Measurements from ENCODE around the gene POLA1.
"Not testable (repeated sequence)": the region's sequence is repeated elsewhere in the genome, so short reads cannot be mapped to it uniquely, and the experiment has no call there.

POLA1 gene, protein sequence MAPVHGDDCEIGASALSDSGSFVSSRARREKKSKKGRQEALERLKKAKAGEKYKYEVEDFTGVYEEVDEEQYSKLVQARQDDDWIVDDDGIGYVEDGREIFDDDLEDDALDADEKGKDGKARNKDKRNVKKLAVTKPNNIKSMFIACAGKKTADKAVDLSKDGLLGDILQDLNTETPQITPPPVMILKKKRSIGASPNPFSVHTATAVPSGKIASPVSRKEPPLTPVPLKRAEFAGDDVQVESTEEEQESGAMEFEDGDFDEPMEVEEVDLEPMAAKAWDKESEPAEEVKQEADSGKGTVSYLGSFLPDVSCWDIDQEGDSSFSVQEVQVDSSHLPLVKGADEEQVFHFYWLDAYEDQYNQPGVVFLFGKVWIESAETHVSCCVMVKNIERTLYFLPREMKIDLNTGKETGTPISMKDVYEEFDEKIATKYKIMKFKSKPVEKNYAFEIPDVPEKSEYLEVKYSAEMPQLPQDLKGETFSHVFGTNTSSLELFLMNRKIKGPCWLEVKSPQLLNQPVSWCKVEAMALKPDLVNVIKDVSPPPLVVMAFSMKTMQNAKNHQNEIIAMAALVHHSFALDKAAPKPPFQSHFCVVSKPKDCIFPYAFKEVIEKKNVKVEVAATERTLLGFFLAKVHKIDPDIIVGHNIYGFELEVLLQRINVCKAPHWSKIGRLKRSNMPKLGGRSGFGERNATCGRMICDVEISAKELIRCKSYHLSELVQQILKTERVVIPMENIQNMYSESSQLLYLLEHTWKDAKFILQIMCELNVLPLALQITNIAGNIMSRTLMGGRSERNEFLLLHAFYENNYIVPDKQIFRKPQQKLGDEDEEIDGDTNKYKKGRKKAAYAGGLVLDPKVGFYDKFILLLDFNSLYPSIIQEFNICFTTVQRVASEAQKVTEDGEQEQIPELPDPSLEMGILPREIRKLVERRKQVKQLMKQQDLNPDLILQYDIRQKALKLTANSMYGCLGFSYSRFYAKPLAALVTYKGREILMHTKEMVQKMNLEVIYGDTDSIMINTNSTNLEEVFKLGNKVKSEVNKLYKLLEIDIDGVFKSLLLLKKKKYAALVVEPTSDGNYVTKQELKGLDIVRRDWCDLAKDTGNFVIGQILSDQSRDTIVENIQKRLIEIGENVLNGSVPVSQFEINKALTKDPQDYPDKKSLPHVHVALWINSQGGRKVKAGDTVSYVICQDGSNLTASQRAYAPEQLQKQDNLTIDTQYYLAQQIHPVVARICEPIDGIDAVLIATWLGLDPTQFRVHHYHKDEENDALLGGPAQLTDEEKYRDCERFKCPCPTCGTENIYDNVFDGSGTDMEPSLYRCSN (N-terminal part only)

DNA sequence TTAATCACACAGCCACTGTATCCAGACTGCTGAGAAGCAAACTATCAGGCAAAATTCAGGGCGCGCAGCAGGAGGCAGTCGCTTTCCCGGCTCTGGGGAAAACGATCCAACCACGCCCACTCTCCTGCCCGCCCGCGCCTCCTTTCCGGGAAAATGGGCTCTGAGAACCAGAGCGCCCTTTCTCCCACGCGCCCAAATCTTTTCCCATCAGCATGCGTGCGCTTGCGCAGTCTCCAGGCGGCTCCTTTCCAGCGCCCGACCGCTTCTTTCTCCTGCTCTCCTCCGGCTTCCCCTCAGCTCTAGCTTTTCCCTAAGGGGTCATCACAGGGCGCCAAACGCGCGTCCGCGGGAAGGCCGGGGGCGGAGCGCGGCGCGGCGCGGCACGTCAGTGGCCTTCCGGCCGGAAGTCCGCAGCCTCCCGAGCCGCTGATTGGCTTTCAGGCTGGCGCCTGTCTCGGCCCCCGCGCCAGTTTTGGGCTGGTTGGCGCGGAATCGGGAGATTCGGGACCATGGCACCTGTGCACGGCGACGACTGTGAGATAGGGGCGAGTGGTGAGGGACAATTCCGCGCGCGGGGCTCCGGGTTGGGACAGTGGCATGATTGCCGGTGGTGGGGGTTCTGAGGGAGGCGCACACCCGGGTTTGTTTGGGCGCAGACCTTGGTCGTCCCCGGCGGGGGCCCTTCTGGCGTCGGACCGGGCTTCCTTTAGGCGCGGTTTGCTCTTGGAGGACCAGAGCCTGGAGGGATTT is at the start of gene POLA1:
Gene POLA1, plus strand, starts transcription at position 466 of the 750 bp plus-strand sequence. Its CDS starts 44 bp downstream, at position 510.
- peak; percentile 95 for DNase-seq

DNA sequence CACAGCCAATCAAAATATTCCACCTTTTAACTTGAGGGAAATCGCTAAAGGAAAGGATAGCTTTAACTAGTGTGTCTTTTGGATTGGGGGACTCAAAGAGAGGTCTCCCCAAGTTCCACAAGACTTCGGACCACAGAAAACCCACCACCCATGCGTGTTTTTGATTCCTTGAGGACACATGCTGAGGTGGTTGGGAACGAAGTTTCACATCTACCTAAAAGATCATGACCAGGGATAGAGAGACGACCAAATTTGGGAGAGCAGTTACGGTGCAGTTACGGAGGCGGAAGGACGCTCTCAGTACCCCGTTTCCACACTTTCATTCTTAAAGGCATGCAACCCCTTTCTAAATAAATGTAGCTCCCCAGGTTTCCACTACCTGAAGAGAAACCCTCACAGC is 47.7 kb upstream of the POLA1 start:
- DNase-seq = no peak

DNA sequence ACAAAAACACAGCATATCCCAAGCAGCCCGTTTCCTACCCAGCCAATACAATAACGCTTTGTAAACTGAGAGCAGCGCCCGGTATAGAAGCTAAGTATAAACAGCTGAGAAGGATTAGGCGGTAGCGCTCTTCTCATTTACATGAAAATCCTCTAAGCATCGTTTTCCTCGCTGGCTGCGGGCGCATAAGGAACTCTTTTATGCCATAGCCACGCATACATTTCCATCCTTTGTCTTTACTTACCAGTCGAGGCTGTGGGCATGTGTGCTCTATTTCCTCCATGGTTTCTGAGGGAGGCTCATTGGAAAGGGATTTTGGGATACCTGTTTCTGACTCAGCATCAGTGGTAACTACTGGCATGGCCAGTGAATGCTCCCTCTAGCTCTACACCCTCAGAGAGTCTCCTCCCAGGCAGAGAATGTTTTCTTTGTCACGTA is 47.0 kb upstream of the POLA1 start:
- DNase-seq = no peak

DNA sequence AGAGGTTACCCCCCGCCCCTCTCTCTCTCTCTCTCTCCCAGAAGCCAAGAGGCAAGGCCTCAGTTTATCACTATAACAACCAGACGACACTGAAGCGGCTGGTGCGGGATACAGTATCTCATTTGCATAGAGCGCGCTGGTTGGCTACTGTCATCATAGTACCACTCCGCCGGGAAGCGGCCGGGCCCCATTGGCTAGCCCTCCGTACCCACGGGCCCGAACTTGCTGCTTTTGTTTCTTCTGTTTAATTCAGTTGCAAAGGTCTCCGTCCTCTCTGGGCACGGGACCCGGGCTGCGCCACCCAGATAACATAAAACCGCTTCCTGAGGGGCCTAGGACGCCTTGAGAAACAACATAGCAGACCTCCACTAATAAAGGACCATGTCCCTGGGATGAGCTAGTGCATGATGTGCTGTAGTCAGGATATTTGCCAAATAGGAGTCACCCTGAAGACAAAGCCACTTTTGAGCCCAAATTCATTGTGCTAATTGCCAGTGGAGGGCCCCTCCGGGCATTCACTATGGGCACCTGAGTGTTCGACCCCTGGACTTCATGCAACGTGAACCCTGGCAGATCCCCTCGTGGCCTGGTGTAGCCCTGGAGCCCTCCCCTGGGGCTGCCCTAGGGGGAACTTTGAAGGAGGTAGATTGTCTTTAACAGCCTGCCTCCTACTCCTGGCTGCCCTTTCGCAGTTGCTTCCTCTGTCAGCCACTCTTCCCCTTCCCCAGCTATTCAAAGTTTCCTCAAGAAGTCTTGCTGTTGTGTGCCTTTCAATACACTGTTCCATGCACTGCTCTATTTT is 46.3 kb upstream of the POLA1 start, which contains the start of gene PCYT1B:
Gene PCYT1B, minus strand, starts transcription at position 91 of the 802 bp plus-strand sequence. CDS start 242 bp downstream, outside the sequence.
- peak; percentile 39 for DNase-seq

DNA sequence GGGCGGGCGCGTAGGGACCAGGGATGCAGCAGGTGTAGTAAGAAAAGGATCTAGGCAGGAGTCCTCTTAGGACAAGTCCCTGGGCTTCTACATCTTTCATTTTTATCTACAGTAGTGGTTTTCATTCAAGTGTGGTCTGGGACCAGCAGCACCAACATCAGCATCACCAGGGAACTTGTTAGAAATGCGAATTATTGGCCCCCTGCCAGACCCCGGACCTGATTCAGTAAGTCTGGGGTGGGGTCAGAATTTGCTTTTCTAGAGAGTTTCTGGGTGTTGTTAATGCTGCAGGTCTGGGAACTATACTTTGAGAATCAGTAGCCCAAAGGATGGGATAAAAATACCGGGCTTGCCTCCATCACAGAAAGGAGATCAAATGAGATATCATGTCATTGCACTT is 45.2 kb upstream of the POLA1 start:
- no peak for DNase-seq

DNA sequence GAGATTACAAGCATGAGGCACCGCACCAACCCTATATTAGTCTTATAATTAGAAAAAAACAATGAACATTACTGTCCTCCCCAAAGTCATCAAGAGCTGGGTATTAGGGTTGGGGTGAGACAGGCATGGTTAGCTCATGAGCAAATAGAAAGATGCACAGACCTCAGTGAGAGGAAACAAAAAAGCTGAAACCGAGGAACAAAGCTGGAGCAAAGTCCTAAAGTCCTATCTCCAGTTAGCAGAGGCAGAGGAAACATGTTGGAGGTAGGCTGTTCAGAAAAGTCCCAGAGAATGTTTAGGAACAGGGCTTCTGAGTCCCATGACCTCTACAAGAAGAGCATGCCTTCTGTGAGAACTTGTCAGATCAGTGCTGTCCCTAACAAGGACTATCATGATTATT is 41.9 kb upstream of the POLA1 start:
- no peak for DNase-seq

DNA sequence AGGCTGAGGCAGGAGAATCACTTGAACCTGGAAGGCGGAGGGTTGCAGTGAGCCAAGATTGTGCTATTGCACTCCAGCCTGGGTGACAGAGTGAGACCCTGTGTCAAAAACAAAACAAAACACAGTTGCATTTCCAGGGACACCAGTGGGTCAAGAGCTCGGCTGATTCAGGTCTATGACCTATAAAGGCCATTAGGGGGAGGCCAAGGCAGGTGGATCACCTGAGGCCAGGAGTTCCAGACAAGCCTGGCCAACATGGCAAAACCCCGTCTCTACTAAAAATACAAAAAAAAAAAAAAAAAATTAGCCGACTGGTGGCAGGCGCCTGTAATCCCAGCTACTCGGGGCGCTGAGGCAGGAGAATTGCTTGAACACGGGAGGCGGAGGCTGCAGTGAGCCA is 38.0 kb upstream of the POLA1 start:
- DNase-seq = not testable (repeated sequence)

DNA sequence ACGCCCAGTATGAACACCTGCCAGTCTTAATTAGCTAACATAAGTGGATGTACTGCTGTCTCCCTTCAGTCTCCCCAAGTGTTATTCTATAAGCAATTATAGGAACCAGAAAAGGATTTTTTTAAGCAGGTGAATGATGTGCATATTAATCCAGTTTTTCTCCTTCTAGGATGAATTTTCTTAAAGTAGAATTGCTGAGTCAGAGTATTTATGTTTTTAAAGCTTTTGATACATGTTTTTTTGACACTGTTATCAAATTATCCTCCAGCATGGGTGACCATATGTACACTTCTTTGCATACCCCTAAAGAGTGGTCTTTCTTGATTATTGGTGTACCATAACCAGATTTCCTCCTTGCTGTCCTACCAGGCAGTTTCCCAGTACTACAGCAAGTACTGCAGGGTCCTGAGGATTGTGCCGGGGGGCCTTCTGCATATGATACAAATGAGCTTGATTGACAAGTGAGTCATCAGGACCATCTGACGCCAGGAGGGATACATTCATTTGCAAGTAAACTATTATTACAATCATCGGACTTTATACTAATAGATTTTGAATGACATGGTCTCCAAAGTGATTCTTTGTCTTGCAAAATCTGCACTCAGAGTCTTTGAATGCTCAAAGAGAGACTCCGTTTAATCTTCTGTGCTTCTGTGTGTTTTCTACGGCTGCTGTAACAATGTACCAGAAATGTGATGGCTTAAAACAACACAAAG is 35.9 kb upstream of the POLA1 start:
- no peak for DNase-seq

DNA sequence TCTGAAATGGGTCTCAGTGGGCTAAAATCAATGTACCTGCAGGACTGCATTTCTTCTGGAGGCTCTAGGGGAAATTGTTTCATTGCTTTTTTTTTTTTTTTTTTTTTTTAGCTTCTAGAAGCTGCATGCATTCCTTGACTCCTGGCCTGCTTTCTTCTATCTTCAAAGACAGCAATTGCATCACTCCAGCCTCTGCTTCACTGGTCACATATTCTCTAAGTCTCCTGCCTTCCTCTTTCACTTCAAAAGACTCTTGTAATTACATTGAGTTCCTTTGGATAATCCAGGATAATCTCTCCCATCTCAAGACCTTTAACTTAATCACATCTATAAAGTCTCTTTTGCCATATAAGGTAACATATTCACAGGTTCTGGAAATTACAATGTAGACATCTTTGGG is 35.3 kb upstream of the POLA1 start:
- DNase-seq = no peak

DNA sequence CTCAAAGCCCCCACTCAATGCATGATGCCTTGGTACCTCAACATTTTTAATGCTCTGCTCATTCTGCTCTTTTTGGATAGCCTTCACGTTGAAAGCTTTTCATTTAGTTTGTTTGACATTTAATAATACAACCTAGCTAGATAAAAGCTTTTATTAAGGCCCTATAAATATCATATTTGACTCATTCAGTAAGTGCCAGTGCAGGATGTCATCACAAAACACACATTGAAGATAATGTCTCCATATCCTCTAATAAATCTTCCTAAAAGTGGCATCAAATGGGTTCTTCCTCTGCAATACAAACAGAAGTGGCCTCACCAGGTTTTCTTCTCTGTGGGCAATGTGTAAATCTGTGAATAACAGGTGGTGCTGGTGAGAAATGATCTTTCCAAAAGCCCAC is 34.6 kb upstream of the POLA1 start:
- DNase-seq = no peak

DNA sequence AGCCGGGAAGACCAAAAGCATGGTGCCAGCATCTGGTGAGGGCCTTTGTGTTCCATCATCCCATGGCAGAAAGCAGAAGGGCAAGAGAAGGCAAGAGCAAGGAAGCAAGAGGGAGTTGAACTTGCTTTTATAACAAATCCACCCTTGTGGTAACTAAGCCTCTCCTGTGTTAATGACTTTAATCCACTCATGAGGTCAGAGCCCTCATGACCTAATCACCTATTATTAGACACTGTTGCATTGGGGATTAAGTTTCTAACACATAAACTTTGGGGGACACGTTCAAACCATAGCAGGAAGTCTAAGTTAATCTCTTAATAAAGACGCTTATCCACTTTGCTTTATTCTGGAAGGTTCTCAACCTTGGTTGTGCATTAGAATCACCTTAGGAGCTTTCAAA is 34.1 kb upstream of the POLA1 start:
- DNase-seq = no peak

DNA sequence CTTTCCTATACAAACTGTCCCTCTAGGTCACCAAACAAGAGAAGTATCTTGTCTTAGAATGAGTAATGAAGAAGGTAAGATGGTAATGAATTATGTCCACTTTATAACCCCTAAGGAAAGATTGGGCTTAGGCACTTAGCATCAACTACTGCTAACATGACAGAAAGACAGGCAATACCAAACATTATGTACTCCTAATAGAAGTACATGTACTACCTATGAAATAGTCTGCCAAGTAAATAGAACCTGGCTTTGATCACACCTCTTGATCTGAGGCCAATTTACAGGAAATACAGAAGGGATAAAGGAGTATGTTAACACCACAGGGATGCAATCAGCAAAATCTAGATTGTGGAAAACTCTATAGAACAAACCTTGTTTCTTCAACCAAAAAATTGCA is 32.4 kb upstream of the POLA1 start:
- DNase-seq = no peak

DNA sequence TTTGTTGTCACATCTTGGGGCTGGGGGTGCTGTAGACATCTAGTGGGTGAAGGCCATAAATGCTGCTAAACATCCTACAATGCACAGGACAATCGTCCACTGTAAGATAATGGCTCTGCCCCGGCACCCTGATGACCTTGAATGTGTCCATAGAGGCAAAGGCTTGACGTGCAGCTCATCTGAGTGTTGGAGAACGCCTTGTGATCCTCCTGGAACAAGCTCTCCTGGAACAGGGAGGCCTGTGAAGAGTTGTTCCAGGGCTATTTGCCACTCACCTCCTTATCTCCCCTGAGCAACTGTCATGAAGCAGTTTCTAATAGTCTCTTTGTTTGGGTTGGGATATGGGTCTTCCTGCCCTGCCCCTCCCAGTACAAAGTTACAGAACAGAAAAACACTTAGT is 31.4 kb upstream of the POLA1 start:
- no peak for DNase-seq

DNA sequence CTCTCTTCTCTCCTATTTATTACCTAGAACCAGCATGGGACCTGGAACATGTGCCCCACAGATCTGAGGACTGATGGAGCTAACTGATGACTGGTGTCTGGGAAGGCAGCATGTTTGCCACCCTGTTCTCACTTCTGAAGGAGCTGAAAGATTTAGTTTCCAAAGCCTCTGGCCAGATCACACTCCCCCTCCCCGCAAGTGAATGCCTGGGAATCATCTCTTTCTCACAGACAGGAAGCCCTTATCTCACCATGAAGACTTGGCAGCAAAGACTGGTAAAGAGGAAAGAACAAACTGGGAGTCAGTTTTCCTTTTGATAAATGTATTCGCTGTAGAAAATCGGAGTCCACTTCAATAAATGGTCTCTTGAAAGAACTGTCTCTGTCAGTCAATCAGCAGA is 25.6 kb upstream of the POLA1 start:
- no peak for DNase-seq

DNA sequence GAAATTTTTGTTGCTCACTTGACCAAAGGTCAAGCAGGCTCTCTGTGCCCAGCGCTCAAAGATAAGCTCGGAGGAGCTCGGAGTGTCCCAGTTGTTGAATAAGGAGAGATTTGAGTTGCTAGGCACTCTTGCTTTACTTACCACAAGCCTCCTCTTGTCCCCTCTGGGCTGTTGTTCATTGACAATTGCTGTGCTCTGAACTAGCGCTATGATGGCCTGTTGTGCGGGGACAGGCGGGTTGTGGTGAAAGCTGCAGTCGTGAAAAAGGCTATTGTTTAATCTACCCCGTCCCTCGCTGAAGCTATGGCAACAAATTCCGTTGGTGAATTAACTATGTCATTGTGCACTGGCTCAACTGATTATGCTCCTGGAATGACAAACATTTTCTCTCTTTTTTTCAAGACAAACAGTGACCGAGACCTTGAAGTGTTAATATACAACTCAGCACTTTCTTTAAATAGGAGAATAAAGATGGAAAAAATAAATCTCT is 21.0 kb upstream of the POLA1 start:
- no peak for DNase-seq

DNA sequence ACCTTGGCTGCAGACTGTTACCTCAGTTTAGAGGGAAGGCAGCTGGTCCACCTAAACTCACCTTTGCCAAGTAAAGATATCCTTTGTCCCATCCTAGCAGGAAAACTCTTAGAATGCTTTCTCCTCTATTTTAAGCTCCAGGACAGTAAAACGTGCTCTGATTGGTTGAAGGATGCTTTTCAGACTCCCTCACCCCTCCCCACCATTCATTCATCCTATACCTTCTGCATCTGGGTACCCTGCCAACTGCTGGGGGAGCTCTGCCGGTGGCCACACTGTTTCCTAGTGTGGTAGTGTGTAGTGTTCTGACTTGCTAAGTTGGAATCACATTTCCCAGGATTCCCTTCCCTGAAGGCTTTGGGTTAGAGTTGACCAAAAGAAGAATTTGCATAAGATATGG is 20.3 kb upstream of the POLA1 start:
- no peak for DNase-seq

DNA sequence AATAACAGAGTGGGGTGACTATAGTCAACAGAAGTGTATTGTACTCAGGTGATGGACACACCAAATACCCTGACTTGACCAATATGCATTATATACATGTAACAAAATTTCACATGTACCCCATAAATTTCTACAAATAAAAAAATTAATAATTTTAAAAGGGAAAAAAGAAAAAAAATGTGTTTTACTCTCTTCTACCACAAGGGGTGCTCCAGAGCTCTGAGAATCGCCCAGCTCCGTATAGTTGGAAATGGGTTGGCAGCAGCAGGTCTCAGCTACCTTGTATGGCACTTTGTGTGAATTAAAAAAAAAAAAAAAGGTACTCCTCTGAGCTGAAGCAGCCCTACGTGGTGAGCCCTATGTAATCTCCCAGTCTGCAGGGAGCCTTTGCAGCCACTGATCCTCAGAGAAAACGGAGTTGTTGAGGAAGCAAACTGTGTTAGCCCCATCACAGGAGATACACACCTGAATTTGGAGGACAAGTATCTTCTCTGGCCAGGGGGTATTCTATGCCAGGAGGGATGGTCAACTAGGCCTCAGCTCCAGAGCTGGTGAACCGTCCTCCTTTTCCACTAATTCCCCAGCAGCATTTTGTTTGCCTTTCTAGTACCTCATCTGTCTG is 17.2 kb upstream of the POLA1 start:
- peak; percentile 20 for DNase-seq

DNA sequence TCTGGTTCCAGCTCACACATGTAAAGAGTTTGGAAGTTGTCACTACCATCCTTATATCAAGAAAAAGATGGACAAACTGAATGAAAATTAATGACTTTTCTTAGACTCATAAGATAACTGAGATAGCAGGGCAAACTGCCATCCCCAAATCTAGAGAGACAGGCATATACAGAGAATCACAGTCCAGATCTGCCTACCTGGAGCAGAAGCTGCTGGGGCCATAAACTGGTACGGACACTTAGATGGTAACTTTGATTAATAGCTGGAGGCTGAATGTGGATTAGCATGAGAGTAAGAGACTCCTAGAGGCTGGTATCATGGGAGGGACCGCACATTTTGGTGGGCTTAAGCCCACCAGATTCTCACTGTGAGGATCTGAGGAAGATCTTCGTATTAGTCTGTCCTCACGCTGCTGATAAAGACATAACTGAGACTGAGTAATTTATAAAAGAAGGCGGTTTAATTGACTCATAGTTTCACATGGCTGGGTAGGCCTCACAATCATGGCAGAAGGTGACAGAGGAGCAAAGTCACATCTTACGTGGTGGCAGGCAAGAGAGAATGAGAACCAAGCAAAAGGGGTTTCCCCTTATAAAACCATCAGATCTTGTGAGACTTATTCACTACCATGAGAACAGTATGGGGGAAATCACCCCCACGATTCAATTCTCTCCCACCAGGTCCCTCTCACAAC is 10.8 kb upstream of the POLA1 start:
- no peak for DNase-seq

DNA sequence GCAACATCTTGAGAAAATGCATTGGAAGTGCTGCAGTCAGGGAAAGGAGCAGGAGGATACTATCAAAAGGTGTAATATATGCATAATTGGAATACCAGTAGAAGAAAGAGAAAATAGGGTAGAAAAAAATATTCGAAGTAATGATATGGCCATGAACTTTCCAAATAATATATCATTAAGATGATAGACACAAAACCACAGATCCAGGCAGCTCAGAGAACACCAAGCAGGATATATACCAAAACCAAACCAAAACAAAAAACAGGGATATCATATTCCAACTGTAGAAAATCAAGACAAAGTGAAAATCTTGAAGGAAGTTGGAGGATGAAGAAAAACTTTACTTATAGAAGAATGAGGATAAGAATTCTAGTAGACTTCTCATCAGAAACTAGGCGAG is 9.7 kb upstream of the POLA1 start:
- no peak for DNase-seq
